IMR-90 (cell line): Measurements from ENCODE around the gene CMTM1.

ENCODE experiments used
- BHLHE40 ChIP-seq: fragments of 150-350 bp; IDR thresholded peaks from 2 replicates; pipeline ENCODE4 v1.6.1; 2016; ENCODE audit warnings: mild to moderate bottlenecking, low read depth, low read length
- CHD1 ChIP-seq: IDR thresholded peaks from 2 replicates; pipeline ENCODE4 v1.6.1; 2012; ENCODE audit warnings: low read depth, low read length, improper control_type of control experiment
- POLR2A ChIP-seq: IDR thresholded peaks from 2 replicates; pipeline ENCODE4 v1.6.1; 2012; ENCODE audit warnings: mild to moderate bottlenecking, low read depth, low read length
- RAD21 ChIP-seq: IDR thresholded peaks from 2 replicates; pipeline ENCODE4 v1.6.1; 2012; ENCODE audit warnings: low read length, improper control_type of control experiment
- TF ChIP-seq, protein P1 (sequence below): conservative IDR thresholded peaks from 2 replicates; pipeline ENCODE4 v1.5.1; 2012; ENCODE audit warnings: mild to moderate bottlenecking, low read depth, low read length, improper control_type of control experiment

DNA sequence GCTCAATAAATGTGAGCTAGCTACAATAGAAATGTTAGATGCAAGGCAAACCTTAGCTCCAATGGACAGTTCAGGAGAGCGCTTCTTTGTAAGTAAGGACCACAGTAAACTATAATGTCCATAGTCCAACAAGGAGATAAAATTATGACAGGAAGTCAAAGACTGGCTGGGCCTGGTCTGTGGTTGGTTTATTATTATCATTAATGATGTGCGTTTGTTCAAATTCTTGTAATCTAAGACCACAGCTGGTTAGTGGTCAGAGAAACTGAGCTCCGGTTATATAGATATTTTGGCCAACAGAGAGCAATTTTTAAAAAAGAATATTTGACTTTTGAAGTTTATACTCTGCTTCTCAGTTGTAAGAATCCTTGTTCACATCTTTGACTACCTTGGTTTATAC is 8.3 kb downstream of the CMTM1 start:
- TF ChIP-seq, protein P1, sequence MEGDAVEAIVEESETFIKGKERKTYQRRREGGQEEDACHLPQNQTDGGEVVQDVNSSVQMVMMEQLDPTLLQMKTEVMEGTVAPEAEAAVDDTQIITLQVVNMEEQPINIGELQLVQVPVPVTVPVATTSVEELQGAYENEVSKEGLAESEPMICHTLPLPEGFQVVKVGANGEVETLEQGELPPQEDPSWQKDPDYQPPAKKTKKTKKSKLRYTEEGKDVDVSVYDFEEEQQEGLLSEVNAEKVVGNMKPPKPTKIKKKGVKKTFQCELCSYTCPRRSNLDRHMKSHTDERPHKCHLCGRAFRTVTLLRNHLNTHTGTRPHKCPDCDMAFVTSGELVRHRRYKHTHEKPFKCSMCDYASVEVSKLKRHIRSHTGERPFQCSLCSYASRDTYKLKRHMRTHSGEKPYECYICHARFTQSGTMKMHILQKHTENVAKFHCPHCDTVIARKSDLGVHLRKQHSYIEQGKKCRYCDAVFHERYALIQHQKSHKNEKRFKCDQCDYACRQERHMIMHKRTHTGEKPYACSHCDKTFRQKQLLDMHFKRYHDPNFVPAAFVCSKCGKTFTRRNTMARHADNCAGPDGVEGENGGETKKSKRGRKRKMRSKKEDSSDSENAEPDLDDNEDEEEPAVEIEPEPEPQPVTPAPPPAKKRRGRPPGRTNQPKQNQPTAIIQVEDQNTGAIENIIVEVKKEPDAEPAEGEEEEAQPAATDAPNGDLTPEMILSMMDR: no peak
- no peak for TF ChIP-seq POLR2A
- TF ChIP-seq BHLHE40: no peak
- TF ChIP-seq CHD1: no peak
- TF ChIP-seq RAD21: no peak
